Neural progenitor cell (in vitro differentiated cells): ENCODE results near the gene BBS9. TPM values are rescaled to one million over a fixed set of nuclear protein-coding genes. Genes with fewer than 3 reads are reported as not detected.

Experiments used
- DNase-seq: peaks from one replicate; pipeline ENCODE4 v3.0.0-alpha.2; 2016; ENCODE audit warnings: low spot score
- H2AFZ ChIP-seq: fragments of 200-600 bp; sonication (generic); replicated peaks from 2 replicates; pipeline ENCODE4 v1.6.1; 2016; ENCODE audit warnings: antibody characterized with exemption
- H3F3A ChIP-seq: fragments of 200-600 bp; sonication (generic); 2 replicates; pipeline ENCODE4 v1.6.1; 2016; ENCODE audit warnings: antibody characterized with exemption, low read depth
- H3K27ac ChIP-seq: fragments of 200-600 bp; sonication (generic); 2 replicates; pipeline ENCODE4 v1.5.1; 2016; ENCODE audit warnings: mild to moderate bottlenecking
- H3K27me3 ChIP-seq: fragments of 200-600 bp; sonication (generic); 2 replicates; pipeline ENCODE4 v1.6.1; 2016; ENCODE audit warnings: mild to moderate bottlenecking, moderate library complexity
- H3K36me3 ChIP-seq: fragments of 200-600 bp; sonication (generic); 2 replicates; pipeline ENCODE4 v1.5.1; 2016
- H3K4me1 ChIP-seq: fragments of 200-600 bp; sonication (generic); 2 replicates; pipeline ENCODE4 v1.6.1; 2016; ENCODE audit warnings: mixed run types
- H3K4me2 ChIP-seq: fragments of 200-600 bp; sonication (generic); 2 replicates; pipeline ENCODE4 v1.6.1; 2016
- H3K4me3 ChIP-seq: fragments of 200-600 bp; sonication (generic); 2 replicates; pipeline ENCODE4 v1.5.1; 2016
- H3K79me2 ChIP-seq: fragments of 200-600 bp; sonication (generic); 2 replicates; pipeline ENCODE4 v1.6.1; 2016; ENCODE audit warnings: low read depth
- H3K9ac ChIP-seq: fragments of 200-600 bp; sonication (generic); 2 replicates; pipeline ENCODE4 v1.6.1; 2016
- H3K9me3 ChIP-seq: fragments of 200-600 bp; sonication (generic); 2 replicates; pipeline ENCODE4 v1.5.1; 2016; ENCODE audit warnings: low read depth
- H4K20me1 ChIP-seq: fragments of 200-600 bp; sonication (generic); 2 replicates; pipeline ENCODE4 v1.6.1; 2016; ENCODE audit warnings: low read depth
- H3K27ac Mint-ChIP-seq: 3 replicates; pipeline ENCODE4 v1.8.0; 2021; ENCODE audit warnings: mixed read lengths
- H3K27me3 Mint-ChIP-seq: 2 replicates; pipeline ENCODE4 v1.8.0; 2022; ENCODE audit warnings: low read depth, mild to moderate bottlenecking, inconsistent platforms, moderate library complexity, mixed read lengths; ENCODE audit not compliant: insufficient read depth
- H3K36me3 Mint-ChIP-seq: 3 replicates; pipeline ENCODE4 v1.8.0; 2021; ENCODE audit warnings: mixed read lengths
- H3K4me1 Mint-ChIP-seq: 3 replicates; pipeline ENCODE4 v1.8.0; 2021; ENCODE audit warnings: mixed read lengths
- H3K4me3 Mint-ChIP-seq: 3 replicates; pipeline ENCODE4 v1.8.0; 2021; ENCODE audit warnings: mild to moderate bottlenecking, moderate library complexity, mixed read lengths
- H3K9me3 Mint-ChIP-seq: 3 replicates; pipeline ENCODE4 v1.8.0; 2020; ENCODE audit warnings: mixed read lengths
- CTCF ChIP-seq: fragments of 200-600 bp; sonication (generic); IDR thresholded peaks from 2 replicates; pipeline ENCODE4 v1.5.1; 2017; ENCODE audit warnings: antibody characterized with exemption, mild to moderate bottlenecking
- EZH2 ChIP-seq: fragments of 200-600 bp; sonication (generic); IDR thresholded peaks from 2 replicates; pipeline ENCODE4 v1.6.1; 2017; ENCODE audit warnings: antibody characterized with exemption, mild to moderate bottlenecking, moderate library complexity
- EZH2phosphoT487 ChIP-seq: fragments of 200-600 bp; sonication (generic); IDR thresholded peaks from 2 replicates; pipeline ENCODE4 v1.6.1; 2017; ENCODE audit warnings: antibody characterized with exemption
- total RNA-seq: library from RNA; depleted of rRNA; stranded (reverse); fragments of >200 nt; gene quantifications from 2 replicates; pipeline ENCODE4 v1.2.3, GENCODE V29; 2015; ENCODE audit warnings: low replicate concordance

Gene BBS9
- total RNA-seq, 1 donor from 2014 or later = 40.3 TPM

- no peak overlapping the region for H3K27ac Mint-ChIP-seq
- H3K9me3 Mint-ChIP-seq = peaks cover 22% of the 10 kb centered on the region
- no peak for TF ChIP-seq CTCF
- Histone ChIP-seq H3K27ac (no peak overlapping the region), H3K36me3 (no peaks in the 10 kb centered on the region), H3K9me3 (no peaks in the 10 kb centered on the region), H3K27me3 (no peaks in the 10 kb centered on the region), H3K4me1 (no peaks in the 10 kb centered on the region), H3K4me2 (no peak overlapping the region), H4K20me1 (no peaks in the 10 kb centered on the region), H3K79me2 (no peaks in the 10 kb centered on the region), H3F3A (no peaks in the 10 kb centered on the region), H3K9ac (no peak overlapping the region), H2AFZ (no peak overlapping the region), H3K4me3 (no peak overlapping the region)
- DNase-seq = no peak
- no peak overlapping the region for H3K4me3 Mint-ChIP-seq
- no peaks in the 10 kb centered on the region for H3K36me3 Mint-ChIP-seq
- H3K27me3 Mint-ChIP-seq = no peaks in the 10 kb centered on the region
- H3K4me1 Mint-ChIP-seq = no peaks in the 10 kb centered on the region
Observed at GRCh38 chr7:33411020-33411419, 281.7 kb downstream of the BBS9 start.

- Mint-ChIP-seq H3K27me3 (no peaks in the 10 kb centered on the region), H3K4me1 (no peaks in the 10 kb centered on the region), H3K9me3 (peaks cover 12% of the 10 kb centered on the region), H3K36me3 (no peaks in the 10 kb centered on the region), H3K27ac (no peak overlapping the region), H3K4me3 (no peak overlapping the region)
- Histone ChIP-seq H3K27ac (no peak overlapping the region), H3K27me3 (no peaks in the 10 kb centered on the region), H3K9me3 (no peaks in the 10 kb centered on the region), H3F3A (no peaks in the 10 kb centered on the region), H3K79me2 (no peaks in the 10 kb centered on the region), H3K4me1 (no peaks in the 10 kb centered on the region), H3K4me3 (no peak overlapping the region), H2AFZ (no peak overlapping the region), H3K9ac (no peak overlapping the region), H4K20me1 (no peaks in the 10 kb centered on the region), H3K4me2 (no peak overlapping the region), H3K36me3 (no peaks in the 10 kb centered on the region)
- no peak for DNase-seq
- TF ChIP-seq EZH2phosphoT487 = no peak
- TF ChIP-seq EZH2 = no peak
- no peak for TF ChIP-seq CTCF
Observed at GRCh38 chr7:33412331-33412730, 283.0 kb downstream of the BBS9 start.

GRCh38 chr7:33418251-33418701 lies 288.9 kb downstream of the BBS9 start:
- peaks cover 9% of the 10 kb centered on the region for H3K4me1 Mint-ChIP-seq
- no peak overlapping the region for H3K4me3 Mint-ChIP-seq
- Histone ChIP-seq H3K79me2 (no peaks in the 10 kb centered on the region), H3F3A (peaks cover 17% of the 10 kb centered on the region), H3K4me3 (no peak overlapping the region), H3K27me3 (no peaks in the 10 kb centered on the region), H2AFZ (no peak overlapping the region), H4K20me1 (no peaks in the 10 kb centered on the region), H3K27ac (peak overlapping the region; percentile 3), H3K9ac (no peak overlapping the region), H3K9me3 (no peaks in the 10 kb centered on the region), H3K36me3 (no peaks in the 10 kb centered on the region), H3K4me2 (peak overlapping the region; percentile 40), H3K4me1 (peaks cover 21% of the 10 kb centered on the region)
- no peaks in the 10 kb centered on the region for H3K9me3 Mint-ChIP-seq
- H3K36me3 Mint-ChIP-seq = no peaks in the 10 kb centered on the region
- TF ChIP-seq EZH2phosphoT487 (no peak), EZH2 (no peak), CTCF (no peak)
- peak overlapping the region; percentile 7 for H3K27ac Mint-ChIP-seq
- peak; percentile 68 for DNase-seq
- no peaks in the 10 kb centered on the region for H3K27me3 Mint-ChIP-seq
